ACHN (cell line): ENCODE data around the gene C15orf62.

Experiments used
- DNase-seq: peaks from one replicate; pipeline ENCODE4 v3.0.0-alpha.2; 2015
- in situ Hi-C: cut with HindIII; loops from 2 replicates; pipeline ENCODE4 v1.10.0; 2017; ENCODE audit warnings: low sequenced_read_pairs, low pct_ligation_motif_present, low pct_unique_long_range_greater_than_20kb

C15orf62 gene

GRCh38 chr15:40769274-40770146 is at the start of gene C15orf62:
C15orf62 (plus strand) TSS chr15:40769980; CDS start chr15:40770496, 516 bp downstream.
- DNase-seq = peak; percentile 84
- in situ Hi-C loops = no loop called here

GRCh38 chr15:40721701-40722100 is 48.1 kb upstream of the C15orf62 start:
- in situ Hi-C loops = no loop called here
- DNase-seq = no peak

GRCh38 chr15:40722354-40722753 is 47.4 kb upstream of the C15orf62 start:
- DNase-seq = no peak
- in situ Hi-C loops = no loop called here

- in situ Hi-C loops = no loop called here
- no peak for DNase-seq
Measured at GRCh38 chr15:40722934-40723333, 46.8 kb upstream of the C15orf62 start.

- in situ Hi-C loops = no loop called here
Measured at GRCh38 chr15:40723919-40724318, 45.9 kb upstream of the C15orf62 start.

DNA sequence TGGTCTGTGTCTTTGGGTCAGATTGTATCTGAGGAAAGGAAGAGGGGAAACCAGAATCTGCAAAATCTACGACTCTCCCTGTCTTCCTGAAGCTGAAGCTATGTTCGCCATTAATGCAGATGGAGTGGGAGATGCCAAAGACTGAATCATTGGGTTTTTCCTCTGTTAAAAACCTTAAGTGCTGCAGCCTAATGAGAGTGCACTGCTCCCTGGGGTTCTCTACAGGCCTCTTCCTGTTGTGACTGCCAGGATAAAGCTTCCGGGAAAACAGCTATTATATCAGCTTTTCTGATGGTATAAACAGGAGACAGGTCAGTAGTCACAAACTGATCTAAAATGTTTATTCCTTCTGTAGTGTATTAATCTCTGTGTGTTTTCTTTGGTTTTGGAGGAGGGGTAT is 38.7 kb upstream of the C15orf62 start:
- DNase-seq = no peak
- in situ Hi-C loops = no loop called here

More at GRCh38 chr15:40723919-40724318, 45.9 kb upstream of the C15orf62 start:
- DNase-seq = no peak

DNA sequence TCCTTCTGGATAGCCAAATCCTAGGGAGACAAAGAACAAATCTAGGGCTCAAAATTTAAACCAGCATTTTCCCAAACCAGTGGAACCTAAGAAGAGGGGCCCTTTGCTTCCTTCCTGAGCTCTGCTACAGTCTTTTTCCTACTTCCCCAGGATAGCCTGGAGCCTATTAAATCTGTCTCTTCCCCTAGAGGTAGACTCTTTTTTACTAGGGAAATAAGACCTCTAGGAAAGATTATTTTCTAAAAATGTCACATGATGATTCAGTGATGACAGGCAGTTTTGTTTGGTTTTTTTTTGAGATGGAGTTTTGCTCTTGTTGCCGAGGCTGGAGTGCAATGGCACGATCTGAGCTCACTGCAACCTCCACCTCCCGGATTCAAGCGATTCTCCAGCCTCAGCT is 33.2 kb upstream of the C15orf62 start:
- DNase-seq = no peak
- in situ Hi-C loops = no loop called here

DNA sequence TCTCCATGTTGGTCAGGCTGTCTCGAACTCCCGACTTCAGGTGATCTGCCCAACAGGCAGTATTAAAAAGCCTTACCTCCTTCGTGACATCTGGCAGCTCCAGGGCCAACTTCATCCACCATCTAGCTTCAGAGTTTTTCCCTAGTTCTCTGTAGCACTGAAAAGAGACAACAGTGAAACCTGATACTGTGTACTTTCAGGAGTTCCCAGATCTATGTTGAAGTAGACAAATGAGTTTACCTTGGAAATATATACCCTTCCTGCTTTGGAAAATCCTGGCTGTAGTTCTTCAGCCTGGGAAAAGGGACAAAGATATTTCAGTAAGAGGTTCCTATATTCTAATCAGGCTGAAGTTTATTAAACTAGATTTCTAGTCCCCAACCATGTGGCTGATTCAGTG is 32.7 kb upstream of the C15orf62 start:
- DNase-seq = no peak
- in situ Hi-C loops = no loop called here

DNA sequence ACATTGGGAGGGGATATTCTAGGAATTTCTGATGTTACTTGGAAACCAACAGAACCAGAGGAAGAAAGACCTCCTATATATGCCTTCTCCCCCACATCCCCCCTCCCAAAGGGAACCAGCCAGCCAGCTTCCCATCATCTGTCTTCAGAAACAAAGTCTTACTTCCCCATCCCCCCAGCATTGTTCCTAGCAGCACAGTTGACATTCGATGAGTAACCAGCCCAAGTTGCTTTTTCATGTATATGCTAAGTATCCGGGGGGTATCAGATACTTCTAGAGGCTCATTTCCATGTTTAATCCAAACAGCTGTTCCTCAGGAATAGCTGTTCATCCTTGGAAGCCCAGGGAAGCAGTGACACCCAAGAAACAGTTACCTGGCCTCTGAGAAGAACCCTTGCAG is 30.7 kb upstream of the C15orf62 start:
- in situ Hi-C loops = no loop called here
- no peak for DNase-seq

- in situ Hi-C loops = no loop called here
- no peak for DNase-seq
Measured at GRCh38 chr15:40739854-40740253, 29.9 kb upstream of the C15orf62 start.

GRCh38 chr15:40743485-40743901 is 26.3 kb upstream of the C15orf62 start:
- in situ Hi-C loops = no loop called here
- DNase-seq = no peak

DNA sequence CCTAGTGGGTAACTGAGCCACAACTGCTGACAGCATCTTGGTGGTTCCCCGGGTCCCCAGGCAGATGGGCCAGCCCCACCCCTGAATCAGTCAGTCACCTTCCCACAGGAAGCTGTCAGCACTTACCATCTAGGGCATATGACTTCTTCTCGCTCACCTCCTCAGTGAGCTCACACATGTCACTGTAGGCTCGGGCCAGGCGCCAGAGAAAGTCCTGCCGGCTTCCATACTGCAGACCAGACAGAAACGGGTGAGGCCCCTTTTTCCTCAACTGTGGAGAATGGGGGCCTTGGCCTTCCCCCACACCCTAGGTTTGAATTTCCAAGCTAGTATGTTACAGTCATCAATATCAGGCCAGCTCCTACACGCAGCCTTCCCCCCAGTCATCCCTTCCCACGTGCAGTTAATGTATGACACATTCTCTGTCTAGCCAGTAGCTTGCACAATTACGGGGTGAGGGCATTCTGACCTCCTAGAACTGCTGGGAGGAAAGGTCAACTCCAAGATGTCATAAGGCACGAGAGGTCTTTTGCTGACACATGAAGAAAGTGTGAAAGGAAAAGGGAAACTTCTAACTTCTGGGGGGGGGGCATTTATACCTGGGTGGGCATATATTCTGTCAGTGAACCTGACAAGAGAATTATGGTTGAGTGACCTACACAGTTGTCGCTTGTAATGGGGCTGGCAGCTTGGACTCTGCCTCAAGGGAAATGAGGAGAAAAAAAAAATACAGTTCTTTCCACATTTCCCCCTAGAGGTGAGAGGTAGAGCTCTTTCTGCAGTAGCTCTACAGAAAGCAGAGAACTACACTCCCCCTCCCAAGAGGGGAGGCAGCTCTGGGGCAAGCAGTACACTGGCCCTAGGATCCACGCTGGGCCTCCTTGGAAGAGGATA is 25.6 kb upstream of the C15orf62 start:
- in situ Hi-C loops = no loop called here
- DNase-seq = no peak

DNA sequence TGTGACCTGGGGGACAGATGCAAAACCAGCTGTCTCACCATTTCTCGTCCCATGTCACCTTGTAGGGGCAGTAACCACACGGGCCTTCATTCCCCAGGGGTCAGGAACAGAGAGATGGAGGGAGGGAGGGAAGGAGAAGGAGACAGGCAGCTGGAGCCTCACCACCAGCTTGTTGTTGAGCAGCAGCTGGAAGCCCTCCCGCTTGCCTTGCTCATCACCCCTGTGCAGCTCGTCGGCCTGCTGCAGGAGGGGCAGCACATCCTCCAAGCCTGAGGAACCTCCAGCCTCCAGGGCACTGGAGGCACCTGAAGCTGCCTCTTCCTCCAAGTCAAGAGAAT is 25.0 kb upstream of the C15orf62 start:
- DNase-seq = no peak
- in situ Hi-C loops = no loop called here

DNA sequence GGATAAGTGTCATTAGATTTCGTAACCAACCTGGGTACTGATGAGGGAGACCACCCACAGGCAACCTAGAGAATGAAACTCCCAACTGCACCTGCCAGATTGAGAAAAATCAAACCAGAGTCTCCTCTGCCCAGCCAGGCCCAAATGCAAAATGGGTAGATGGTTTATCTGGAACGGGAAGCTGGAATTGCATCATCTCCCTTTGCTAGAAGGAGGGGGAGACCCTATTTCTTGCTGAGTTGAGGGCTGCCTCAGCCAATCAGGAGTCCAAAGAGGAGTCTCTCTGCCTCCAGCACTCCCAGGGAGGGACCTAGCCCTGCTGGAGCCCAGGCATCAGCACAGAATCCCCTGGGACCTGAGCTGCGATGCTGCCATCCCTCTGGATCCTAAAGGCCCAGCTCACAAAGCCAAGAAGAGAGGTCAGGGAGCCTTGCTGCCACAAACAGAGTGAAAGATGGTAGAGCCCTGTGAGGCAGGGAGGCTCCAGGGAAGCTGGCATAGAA is 22.8 kb upstream of the C15orf62 start:
- no peak for DNase-seq
- in situ Hi-C loops = no loop called here

DNA sequence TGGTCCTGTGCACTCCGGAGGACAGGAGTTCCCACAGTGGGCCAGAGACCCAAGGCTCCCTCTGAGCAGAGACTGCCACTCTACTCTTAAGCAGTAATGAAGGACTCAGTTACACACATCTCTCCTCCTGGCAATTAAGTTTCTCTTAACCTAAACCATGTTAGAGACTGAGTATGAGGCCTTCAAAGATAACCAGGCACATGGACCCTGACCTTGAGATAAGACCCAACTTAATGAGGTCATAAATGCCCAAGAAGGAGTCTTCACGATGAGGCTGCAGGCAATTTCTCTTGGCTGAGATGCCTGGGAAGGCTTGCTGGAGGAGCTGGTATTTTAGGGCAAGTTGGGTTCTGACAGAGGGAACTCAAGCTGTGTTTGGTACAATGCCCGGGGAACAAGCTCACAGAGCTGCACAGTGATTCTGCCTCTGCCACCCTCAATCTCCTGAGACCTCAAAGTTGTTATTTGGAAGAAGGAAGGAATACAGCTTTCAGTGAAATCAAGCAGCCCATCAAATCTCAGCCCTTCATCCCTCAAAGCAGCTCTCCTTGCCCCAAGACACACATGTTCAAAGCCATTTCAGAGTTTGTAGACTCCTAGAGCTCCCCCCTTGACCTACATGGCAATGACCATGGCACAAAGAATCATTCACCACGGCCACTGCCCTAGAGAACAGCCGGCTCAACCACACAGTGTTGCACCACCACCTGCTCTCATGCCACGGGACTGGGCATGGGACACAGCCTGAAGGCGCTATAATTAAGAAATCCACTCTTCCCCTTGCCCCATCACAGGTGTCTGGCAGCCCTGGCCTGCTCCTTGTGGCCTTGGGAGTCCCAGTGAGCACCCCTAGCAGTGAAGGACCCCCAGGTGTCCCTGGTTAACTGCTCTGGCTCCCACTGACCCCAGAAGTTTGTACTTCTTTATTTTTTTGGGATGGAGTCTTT is 21.8 kb upstream of the C15orf62 start:
- DNase-seq = no peak
- in situ Hi-C loops = no loop called here

DNA sequence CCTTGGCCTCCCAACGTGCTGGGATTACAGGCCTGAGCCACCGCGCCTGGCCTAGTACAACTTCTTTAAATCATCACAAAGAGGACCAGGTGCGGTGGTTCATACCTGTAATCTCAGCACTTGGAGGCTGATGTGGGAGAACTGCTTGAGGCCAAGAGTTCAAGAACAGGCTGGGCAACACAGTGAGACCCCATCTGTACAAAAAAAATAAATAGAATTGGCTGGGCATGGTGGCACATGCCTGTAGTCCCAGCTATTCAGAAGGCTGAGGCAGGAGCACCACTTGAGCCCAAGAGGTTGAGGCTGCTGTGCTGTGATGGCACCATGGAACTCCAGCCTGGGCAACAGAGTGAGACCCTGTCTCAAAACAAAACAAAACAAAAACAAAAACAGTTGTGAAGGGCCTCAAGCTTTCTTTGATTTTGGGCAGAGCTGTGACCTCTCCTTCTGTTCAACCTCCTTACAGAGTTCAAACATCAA is 20.6 kb upstream of the C15orf62 start:
- no peak for DNase-seq
- in situ Hi-C loops = no loop called here

DNA sequence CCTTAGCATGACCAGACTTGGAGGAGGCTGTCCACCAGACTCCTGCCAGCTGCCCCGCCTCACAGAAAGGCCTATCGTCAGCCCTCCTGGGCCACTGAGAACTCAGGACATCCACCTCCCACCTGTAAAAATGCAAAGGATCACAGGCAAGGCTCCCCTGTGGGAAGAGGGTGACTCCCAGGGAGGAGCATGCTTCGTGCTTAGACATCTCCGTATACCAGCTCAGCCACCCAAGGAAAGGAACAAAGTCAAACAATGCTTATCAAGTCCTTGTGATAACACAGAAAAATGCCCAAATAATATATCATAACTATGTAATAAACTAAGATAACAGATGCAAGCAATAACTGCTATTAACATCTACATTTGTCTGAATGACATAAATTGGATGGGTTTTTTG is 18.9 kb upstream of the C15orf62 start:
- no peak for DNase-seq
- in situ Hi-C loops = no loop called here

GRCh38 chr15:40751745-40752144 is 18.0 kb upstream of the C15orf62 start:
- DNase-seq = no peak
- in situ Hi-C loops = no loop called here
